Neural cell (in vitro differentiated cells): Measurements from ENCODE around the gene CDT1. TPM values are rescaled to one million over a fixed set of nuclear protein-coding genes. Genes with fewer than 3 reads are reported as not detected.

ENCODE experiments used
- H2AFZ ChIP-seq: fragments of 200-600, 300-800 bp; sonication (generic), shearing (Covaris generic); 2 replicates; pipeline ENCODE4 v1.6.0; 2014; ENCODE audit warnings: low read depth, mild to moderate bottlenecking, antibody characterized with exemption, low read length, moderate library complexity
- H3F3A ChIP-seq: fragments of 200-600 bp; shearing (Covaris generic); 2 replicates; pipeline ENCODE4 v1.6.1; 2016; ENCODE audit warnings: mild to moderate bottlenecking, moderate library complexity, mixed read lengths, antibody characterized with exemption, low read length; ENCODE audit not compliant: insufficient read depth, poor library complexity, severe bottlenecking
- H3K27ac ChIP-seq: fragments of 200-600, 300-800 bp; sonication (generic), shearing (Covaris generic); 2 replicates; pipeline ENCODE4 v1.5.1; 2014; ENCODE audit warnings: mild to moderate bottlenecking, low read length, moderate library complexity
- H3K27me3 ChIP-seq: fragments of 300-800, 200-600 bp; sonication (generic), shearing (Covaris generic); 2 replicates; pipeline ENCODE4 v1.6.0; 2014; ENCODE audit warnings: mild to moderate bottlenecking, low read depth, low read length, moderate library complexity; ENCODE audit not compliant: insufficient read depth
- H3K36me3 ChIP-seq: fragments of 300-800, 200-600 bp; sonication (generic), shearing (Covaris generic); 2 replicates; pipeline ENCODE4 v1.5.1; 2014; ENCODE audit warnings: mild to moderate bottlenecking, antibody characterized with exemption, low read length, moderate library complexity; ENCODE audit not compliant: insufficient read depth
- H3K4me2 ChIP-seq: fragments of 300-800, 200-600 bp; sonication (generic), shearing (Covaris generic); 2 replicates; pipeline ENCODE4 v1.6.0; 2014; ENCODE audit warnings: mild to moderate bottlenecking, low read length
- H3K4me3 ChIP-seq: fragments of 300-800, 200-600 bp; sonication (generic), shearing (Covaris generic); 2 replicates; pipeline ENCODE4 v1.5.1; 2014; ENCODE audit warnings: mild to moderate bottlenecking, low read length, moderate library complexity
- H3K79me2 ChIP-seq: fragments of 200-600 bp; shearing (Covaris generic); replicated peaks from 2 replicates; pipeline ENCODE4 v1.6.0; 2014; ENCODE audit warnings: mild to moderate bottlenecking, low read length, moderate library complexity; ENCODE audit not compliant: insufficient read depth
- H3K9ac ChIP-seq: fragments of 300-800, 200-600 bp; sonication (generic), shearing (Covaris generic); 2 replicates; pipeline ENCODE4 v1.6.1; 2016; ENCODE audit warnings: mild to moderate bottlenecking, low read length, mixed read lengths
- H3K9me2 ChIP-seq: fragments of 200-600 bp; shearing (Covaris generic); 2 replicates; pipeline ENCODE4 v1.6.1; 2016; ENCODE audit warnings: mild to moderate bottlenecking, low read length, mixed read lengths; ENCODE audit not compliant: insufficient read depth
- H3K9me3 ChIP-seq: fragments of 200-600, 300-800 bp; sonication (generic), shearing (Covaris generic); 2 replicates; pipeline ENCODE4 v1.6.1; 2016; ENCODE audit warnings: mild to moderate bottlenecking, mixed run types, low read length, moderate library complexity, mixed read lengths
- H4K20me1 ChIP-seq: fragments of 200-600 bp; shearing (Covaris generic); 2 replicates; pipeline ENCODE4 v1.6.1; 2016; ENCODE audit warnings: mild to moderate bottlenecking, mixed run types; ENCODE audit not compliant: insufficient read depth
- EP300 ChIP-seq: fragments of 450-650 bp; conservative IDR thresholded peaks from 2 replicates; pipeline ENCODE4 v1.6.1; 2014; ENCODE audit warnings: antibody characterized with exemption, mild to moderate bottlenecking, moderate library complexity; ENCODE audit not compliant: poor library complexity, severe bottlenecking
- EZH2 ChIP-seq: fragments of 200-600, 300-800 bp; shearing (Covaris generic), sonication (generic); IDR thresholded peaks from 2 replicates; pipeline ENCODE4 v1.6.1; 2014; ENCODE audit warnings: antibody characterized with exemption, low read length, borderline replicate concordance, mild to moderate bottlenecking; ENCODE audit not compliant: insufficient read depth, poor library complexity, severe bottlenecking
- MXI1 ChIP-seq: fragments of 450-650 bp; conservative IDR thresholded peaks from 2 replicates; pipeline ENCODE4 v1.6.1; 2014; ENCODE audit warnings: antibody characterized with exemption, mild to moderate bottlenecking; ENCODE audit not compliant: poor library complexity, severe bottlenecking
- POLR2AphosphoS5 ChIP-seq: IDR thresholded peaks from 2 replicates; pipeline ENCODE4 v1.6.1; 2012
- RAD21 ChIP-seq: fragments of 450-650 bp; conservative IDR thresholded peaks from 2 replicates; pipeline ENCODE4 v1.6.1; 2014; ENCODE audit warnings: antibody characterized with exemption, mild to moderate bottlenecking, moderate library complexity
- SMC3 ChIP-seq: fragments of 450-650 bp; conservative IDR thresholded peaks from 2 replicates; pipeline ENCODE4 v1.6.1; 2014; ENCODE audit warnings: antibody characterized with exemption, mild to moderate bottlenecking, moderate library complexity; ENCODE audit not compliant: poor library complexity
- TAF1 ChIP-seq: IDR thresholded peaks from 2 replicates; pipeline ENCODE4 v1.6.1; 2012; ENCODE audit warnings: low read depth
- polyA plus RNA-seq: library from polyadenylated mRNA; depleted of rRNA; stranded (reverse); fragments of >200 nt; gene quantifications from 2 replicates; pipeline ENCODE4 v1.2.3, GENCODE V29; 2014
- TF ChIP-seq, protein P1 (sequence below): fragments of 450-650 bp; IDR thresholded peaks from 2 replicates; pipeline ENCODE4 v1.5.1; 2014; ENCODE audit warnings: antibody characterized with exemption, mild to moderate bottlenecking, moderate library complexity; ENCODE audit not compliant: poor library complexity, severe bottlenecking
- TF ChIP-seq, protein P2 (sequence below): IDR thresholded peaks from 2 replicates; pipeline ENCODE4 v1.6.1; 2012; ENCODE audit warnings: borderline replicate concordance

The CDT1 gene
- polyA plus RNA-seq, 1 donor from 2014 or later = 1.0 TPM

DNA sequence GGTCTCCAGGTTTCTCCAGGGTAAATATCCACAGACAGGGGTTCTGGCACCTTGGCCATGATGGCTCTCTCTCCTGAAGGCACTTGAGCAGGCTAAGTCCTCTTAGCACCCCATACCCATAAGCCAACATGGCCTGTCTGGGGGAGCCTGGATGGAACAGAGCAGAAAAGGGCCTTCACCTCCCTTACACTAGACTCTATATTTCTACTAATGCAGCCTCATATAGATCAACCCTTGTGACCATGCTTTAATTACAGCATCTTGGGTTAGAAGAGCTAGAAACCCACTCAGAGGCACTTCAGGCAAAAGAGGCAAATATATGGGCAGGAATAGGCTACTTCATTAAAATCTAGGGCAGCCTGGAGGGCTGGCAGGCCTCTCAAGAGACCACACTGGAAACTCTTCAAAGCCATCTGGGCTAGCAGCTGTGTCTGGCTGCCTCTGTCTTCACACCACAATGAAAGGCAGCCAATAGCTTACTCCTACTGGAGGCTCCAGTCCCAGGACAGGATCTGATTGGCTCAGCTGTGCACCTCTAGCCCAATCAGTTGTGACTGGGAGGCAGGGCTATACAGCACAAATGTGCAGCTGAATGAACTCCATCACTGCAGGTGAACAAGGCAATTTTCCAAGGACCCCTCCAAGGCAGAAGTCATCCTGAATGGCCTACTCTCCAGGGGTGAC is 4.7 kb upstream of the CDT1 start:
- Histone ChIP-seq H2AFZ (no peak overlapping the region), H3K4me3 (no peak overlapping the region), H3K9me3 (no peaks in the 10 kb centered on the region), H3F3A (no peaks in the 10 kb centered on the region), H3K9me2 (no peaks in the 10 kb centered on the region), H3K79me2 (no peaks in the 10 kb centered on the region), H3K27me3 (no peaks in the 10 kb centered on the region), H3K9ac (no peak overlapping the region), H3K27ac (no peak overlapping the region), H3K4me2 (no peak overlapping the region), H3K36me3 (no peaks in the 10 kb centered on the region), H4K20me1 (no peaks in the 10 kb centered on the region)
- TF ChIP-seq MXI1 = no peak
- TF ChIP-seq RAD21 = no peak
- TF ChIP-seq, protein P1, sequence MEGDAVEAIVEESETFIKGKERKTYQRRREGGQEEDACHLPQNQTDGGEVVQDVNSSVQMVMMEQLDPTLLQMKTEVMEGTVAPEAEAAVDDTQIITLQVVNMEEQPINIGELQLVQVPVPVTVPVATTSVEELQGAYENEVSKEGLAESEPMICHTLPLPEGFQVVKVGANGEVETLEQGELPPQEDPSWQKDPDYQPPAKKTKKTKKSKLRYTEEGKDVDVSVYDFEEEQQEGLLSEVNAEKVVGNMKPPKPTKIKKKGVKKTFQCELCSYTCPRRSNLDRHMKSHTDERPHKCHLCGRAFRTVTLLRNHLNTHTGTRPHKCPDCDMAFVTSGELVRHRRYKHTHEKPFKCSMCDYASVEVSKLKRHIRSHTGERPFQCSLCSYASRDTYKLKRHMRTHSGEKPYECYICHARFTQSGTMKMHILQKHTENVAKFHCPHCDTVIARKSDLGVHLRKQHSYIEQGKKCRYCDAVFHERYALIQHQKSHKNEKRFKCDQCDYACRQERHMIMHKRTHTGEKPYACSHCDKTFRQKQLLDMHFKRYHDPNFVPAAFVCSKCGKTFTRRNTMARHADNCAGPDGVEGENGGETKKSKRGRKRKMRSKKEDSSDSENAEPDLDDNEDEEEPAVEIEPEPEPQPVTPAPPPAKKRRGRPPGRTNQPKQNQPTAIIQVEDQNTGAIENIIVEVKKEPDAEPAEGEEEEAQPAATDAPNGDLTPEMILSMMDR = no peak
- no peak for TF ChIP-seq EZH2
- TF ChIP-seq POLR2AphosphoS5 = no peak
- TF ChIP-seq TAF1 = no peak
- TF ChIP-seq, protein P2, sequence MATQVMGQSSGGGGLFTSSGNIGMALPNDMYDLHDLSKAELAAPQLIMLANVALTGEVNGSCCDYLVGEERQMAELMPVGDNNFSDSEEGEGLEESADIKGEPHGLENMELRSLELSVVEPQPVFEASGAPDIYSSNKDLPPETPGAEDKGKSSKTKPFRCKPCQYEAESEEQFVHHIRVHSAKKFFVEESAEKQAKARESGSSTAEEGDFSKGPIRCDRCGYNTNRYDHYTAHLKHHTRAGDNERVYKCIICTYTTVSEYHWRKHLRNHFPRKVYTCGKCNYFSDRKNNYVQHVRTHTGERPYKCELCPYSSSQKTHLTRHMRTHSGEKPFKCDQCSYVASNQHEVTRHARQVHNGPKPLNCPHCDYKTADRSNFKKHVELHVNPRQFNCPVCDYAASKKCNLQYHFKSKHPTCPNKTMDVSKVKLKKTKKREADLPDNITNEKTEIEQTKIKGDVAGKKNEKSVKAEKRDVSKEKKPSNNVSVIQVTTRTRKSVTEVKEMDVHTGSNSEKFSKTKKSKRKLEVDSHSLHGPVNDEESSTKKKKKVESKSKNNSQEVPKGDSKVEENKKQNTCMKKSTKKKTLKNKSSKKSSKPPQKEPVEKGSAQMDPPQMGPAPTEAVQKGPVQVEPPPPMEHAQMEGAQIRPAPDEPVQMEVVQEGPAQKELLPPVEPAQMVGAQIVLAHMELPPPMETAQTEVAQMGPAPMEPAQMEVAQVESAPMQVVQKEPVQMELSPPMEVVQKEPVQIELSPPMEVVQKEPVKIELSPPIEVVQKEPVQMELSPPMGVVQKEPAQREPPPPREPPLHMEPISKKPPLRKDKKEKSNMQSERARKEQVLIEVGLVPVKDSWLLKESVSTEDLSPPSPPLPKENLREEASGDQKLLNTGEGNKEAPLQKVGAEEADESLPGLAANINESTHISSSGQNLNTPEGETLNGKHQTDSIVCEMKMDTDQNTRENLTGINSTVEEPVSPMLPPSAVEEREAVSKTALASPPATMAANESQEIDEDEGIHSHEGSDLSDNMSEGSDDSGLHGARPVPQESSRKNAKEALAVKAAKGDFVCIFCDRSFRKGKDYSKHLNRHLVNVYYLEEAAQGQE = no peak
- TF ChIP-seq EP300 = no peak
- no peak for TF ChIP-seq SMC3

- Histone ChIP-seq H3F3A (no peaks in the 10 kb centered on the region), H3K4me2 (no peak overlapping the region), H2AFZ (no peak overlapping the region), H3K36me3 (no peaks in the 10 kb centered on the region), H3K27ac (no peak overlapping the region), H3K4me3 (no peak overlapping the region), H4K20me1 (no peaks in the 10 kb centered on the region), H3K27me3 (no peaks in the 10 kb centered on the region), H3K9me2 (no peaks in the 10 kb centered on the region), H3K79me2 (peaks cover 6% of the 10 kb centered on the region), H3K9me3 (no peaks in the 10 kb centered on the region), H3K9ac (no peak overlapping the region)
- no peak for TF ChIP-seq EZH2
- TF ChIP-seq RAD21 = no peak
Observed at GRCh38 chr16:88799569-88800276, 3.9 kb upstream of the CDT1 start.
